Endothelial cell of umbilical vein (primary cell): ENCODE measurements around the gene TSPAN9. TPM values are rescaled to one million over a fixed set of nuclear protein-coding genes. Genes with fewer than 3 reads are reported as not detected.

Experiments
- BruUV-seq: library from RNA; stranded (reverse); fragments of 400-500 nt; replicated peaks from 2 replicates; lab custom pipeline; 2021; lab: Mats Ljungman, UMichigan
- CTCF ChIA-PET: fragments of 300-600, 350-600 bp; sonication (Branson Sonifier 250); formaldehyde crosslinking; loops from one replicate; lab custom pipeline; 2021; ENCODE audit warnings: antibody characterized with exemption, inconsistent platforms; lab: Charles Lee
- POLR2A ChIA-PET: fragments of 300-600, 350-600 bp; sonication (Branson Sonifier 250); formaldehyde crosslinking; loops from one replicate; lab custom pipeline; 2021; ENCODE audit warnings: antibody characterized with exemption, inconsistent platforms; lab: Charles Lee
- DNase-seq: peaks from one replicate; pipeline ENCODE4 v3.0.0-alpha.2; 2011; ENCODE audit warnings: low read depth, low spot score
- FAIRE-seq: peaks from 2 replicates; lab custom pipeline; 2011; peaks lifted over from hg19 to GRCh38; lab: Jason Lieb, UNC
- H2AFZ ChIP-seq: 2 replicates; pipeline ENCODE4 v1.6.0; 2012; ENCODE audit warnings: low read depth, low read length, control low read depth, inconsistent platforms
- H3K27ac ChIP-seq: 2 replicates; pipeline ENCODE4 v1.5.1; 2011; ENCODE audit warnings: low read depth, mild to moderate bottlenecking, control low read depth, low read length, moderate library complexity; ENCODE audit not compliant: insufficient read depth
- H3K27me3 ChIP-seq, 2 experiments: 2 replicates each; pipeline versions ENCODE4 v1.6.0 to v1.6.1; 2011; ENCODE audit warnings: low read length in 2 of 2, mixed read lengths in 1 of 2; ENCODE audit not compliant: control insufficient read depth in 2 of 2, insufficient read depth in 2 of 2
- H3K36me3 ChIP-seq, 2 experiments: 2 replicates in 1 of 2; 3 replicates in 1 of 2; pipeline ENCODE4 v1.5.1; 2011; ENCODE audit warnings: low read length in 2 of 2, mild to moderate bottlenecking in 1 of 2, moderate library complexity in 1 of 2; ENCODE audit not compliant: control insufficient read depth in 2 of 2, insufficient read depth in 2 of 2; ENCODE audit errors: extremely low read depth in 1 of 2
- H3K4me1 ChIP-seq: 3 replicates; pipeline ENCODE4 v1.5.1; 2011; ENCODE audit warnings: mild to moderate bottlenecking, low read length; ENCODE audit not compliant: control insufficient read depth, insufficient read depth; ENCODE audit errors: extremely low read depth
- H3K4me2 ChIP-seq: 2 replicates; pipeline ENCODE4 v1.6.1; 2011; ENCODE audit warnings: low read length, control low read depth, mixed read lengths; ENCODE audit not compliant: insufficient read depth
- H3K4me3 ChIP-seq, 3 experiments: fragments of 200-600 bp in 1 of 3; sonication (generic), shearing (Covaris generic) in 1 of 3; replicated peaks in 1 of 3; 2 replicates each; pipeline ENCODE4 v1.5.1; 2011 to 2016; ENCODE audit warnings: control low read depth in 3 of 3, low read length in 3 of 3, mild to moderate bottlenecking in 2 of 3, inconsistent platforms in 1 of 3, low read depth in 1 of 3, moderate library complexity in 1 of 3; ENCODE audit not compliant: insufficient read depth in 1 of 3
- H3K79me2 ChIP-seq: 2 replicates; pipeline ENCODE4 v1.6.0; 2012; ENCODE audit warnings: low read length, inconsistent platforms; ENCODE audit not compliant: control insufficient read depth, insufficient read depth
- H3K9ac ChIP-seq: replicated peaks from 2 replicates; pipeline ENCODE3; 2011; ENCODE audit warnings: low read length, control low read depth; ENCODE audit not compliant: insufficient read depth; ENCODE audit errors: extremely low read depth
- H3K9me1 ChIP-seq: replicated peaks from 3 replicates; pipeline ENCODE4 v1.6.0; 2011; ENCODE audit warnings: mild to moderate bottlenecking, low read length; ENCODE audit not compliant: control insufficient read depth, insufficient read depth; ENCODE audit errors: extremely low read depth
- H3K9me3 ChIP-seq: replicated peaks from 2 replicates; pipeline ENCODE4 v1.5.1; 2012; ENCODE audit warnings: low read length, inconsistent platforms; ENCODE audit not compliant: control insufficient read depth, insufficient read depth
- H4K20me1 ChIP-seq: replicated peaks from 2 replicates; pipeline ENCODE3; 2011; ENCODE audit warnings: mild to moderate bottlenecking, low read length; ENCODE audit not compliant: control insufficient read depth, insufficient read depth; ENCODE audit errors: extremely low read depth
- EZH2 ChIP-seq: IDR thresholded peaks from 2 replicates; pipeline ENCODE4 v1.6.1; 2012; ENCODE audit warnings: borderline replicate concordance, low read depth, mild to moderate bottlenecking, moderate library complexity, low read length, inconsistent platforms; ENCODE audit not compliant: severe bottlenecking
- FOS ChIP-seq: IDR thresholded peaks from 2 replicates; pipeline ENCODE4 v1.6.1; 2011; ENCODE audit warnings: mild to moderate bottlenecking, low read length, moderate library complexity, borderline replicate concordance; ENCODE audit not compliant: insufficient read depth
- GATA2 ChIP-seq: IDR thresholded peaks from 2 replicates; pipeline ENCODE4 v1.7.0; 2011; ENCODE audit warnings: low read depth, mild to moderate bottlenecking, moderate library complexity, mixed read lengths, low read length; ENCODE audit not compliant: insufficient read length, insufficient read depth
- JUN ChIP-seq: IDR thresholded peaks from 2 replicates; pipeline ENCODE4 v1.6.1; 2011; ENCODE audit warnings: borderline replicate concordance, low read depth; ENCODE audit not compliant: insufficient read length, insufficient read depth
- MYC ChIP-seq: IDR thresholded peaks from one replicate; pipeline ENCODE4 v1.6.1; 2011; ENCODE audit warnings: mild to moderate bottlenecking, low read depth, low read length
- POLR2A ChIP-seq: IDR thresholded peaks from 2 replicates; pipeline ENCODE4 v1.6.1; 2012; ENCODE audit warnings: low read depth, mild to moderate bottlenecking, control low read depth, low read length
- POLR2AphosphoS5 ChIP-seq: IDR thresholded peaks from 2 replicates; pipeline ENCODE4 v1.6.1; 2012; ENCODE audit warnings: low read depth, mild to moderate bottlenecking, control low read depth, low read length, moderate library complexity; ENCODE audit not compliant: insufficient read depth
- dilution Hi-C: fragments of 300-500 bp; cut with MboI; formaldehyde crosslinking; loops from one replicate; pipeline ENCODE4 v1.15.0; 2019; ENCODE audit warnings: low sequenced_read_pairs; ENCODE audit not compliant: extremely low pct_ligation_motif_present
- intact Hi-C: fragments of 100-400 bp; cut with micrococcal nuclease; formaldehyde crosslinking; loops from one replicate; pipeline ENCODE4 v1.10.0; 2022
- polyA plus RNA-seq, 4 experiments: library from polyadenylated mRNA; depleted of rRNA in 3 of 4; stranded (reverse) in 3 of 4; unstranded in 1 of 4; fragments of >200 nt; gene quantifications; 2 replicates each; pipeline versions ENCODE4 v1.2.1 to v1.2.3, GENCODE V29; 2011 to 2012; ENCODE audit warnings: missing spikeins in 1 of 4
- total RNA-seq: library from RNA; stranded (reverse); gene quantifications from 2 replicates; pipeline ENCODE4 v1.2.3, GENCODE V29; 2021
- TF ChIP-seq, protein P1 (sequence below): IDR thresholded peaks from 2 replicates; pipeline ENCODE4 v1.6.1; 2011; ENCODE audit not compliant: insufficient read depth, insufficient read length
- TF ChIP-seq, protein P2 (sequence below), 2 donors: IDR thresholded peaks; 1 replicate in 1 of 2; 2 replicates in 1 of 2; pipeline ENCODE4 v1.5.1; 2011; ENCODE audit warnings: low read length in 2 of 2, mild to moderate bottlenecking in 2 of 2, moderate library complexity in 2 of 2, control low read depth in 1 of 2, inconsistent platforms in 1 of 2, low read depth in 1 of 2; ENCODE audit not compliant: insufficient read depth in 1 of 2; ENCODE audit errors: extremely low read depth in 1 of 2

Gene TSPAN9
- total and polyA plus RNA-seq, 2 donors (not counting 3 experiments of a cell fraction or from before 2014, with no cell fraction given) = 43.3 to 66.8 TPM

DNA sequence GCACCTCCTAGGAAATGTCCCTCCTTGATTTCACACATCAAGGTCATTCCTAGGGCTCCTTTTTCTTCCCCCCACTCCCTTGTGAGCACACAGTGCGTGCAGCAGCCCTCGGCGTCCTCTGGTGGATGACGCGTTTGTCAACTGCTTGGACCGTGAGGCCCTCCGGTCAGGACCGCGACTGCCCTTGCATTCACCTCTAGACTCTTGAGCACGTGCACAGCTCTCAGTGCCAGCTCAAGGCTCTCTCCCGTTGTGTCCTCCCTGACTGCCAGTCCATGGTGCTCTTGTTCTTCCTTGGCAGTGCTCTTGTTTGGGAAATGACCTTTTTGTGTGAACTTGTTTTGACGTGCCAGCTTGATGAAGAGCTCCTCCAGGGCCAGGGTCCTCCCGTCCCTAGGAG lies 67.9 kb downstream of the TSPAN9 start:
- ChIA-PET CTCF (interaction anchor here (1.5 to 14.7 kb wide), 4 partner anchors 10 to 129 kb away, joined by 4 to 312 read pairs (median 6); no protein-coding TSS in a partner anchor), POLR2A (no interaction called here)
- Histone ChIP-seq H4K20me1 (peaks cover 2% of the 10 kb centered on the region), H3K4me3 (no peak overlapping the region), H3K4me2 (no peak overlapping the region), H3K79me2 (no peaks in the 10 kb centered on the region), H3K36me3 (peaks cover 0 to 2% of the 10 kb centered on the region in 2 experiments), H3K27me3 (no peaks in the 10 kb centered on the region), H3K4me1 (no peaks in the 10 kb centered on the region), H3K9ac (no peak overlapping the region), H3K9me3 (no peaks in the 10 kb centered on the region), H3K27ac (no peak overlapping the region), H2AFZ (no peak overlapping the region), H3K9me1 (no peaks in the 10 kb centered on the region)
- dilution Hi-C loops (no loop called here), intact Hi-C loops (no loop called here)
- TF ChIP-seq EZH2 (no peak), POLR2AphosphoS5 (no peak), JUN (no peak), GATA2 (no peak), MYC (no peak), FOS (no peak), POLR2A (no peak)
- TF ChIP-seq, protein P1, sequence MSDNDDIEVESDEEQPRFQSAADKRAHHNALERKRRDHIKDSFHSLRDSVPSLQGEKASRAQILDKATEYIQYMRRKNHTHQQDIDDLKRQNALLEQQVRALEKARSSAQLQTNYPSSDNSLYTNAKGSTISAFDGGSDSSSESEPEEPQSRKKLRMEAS = no peak
- TF ChIP-seq, protein P2, sequence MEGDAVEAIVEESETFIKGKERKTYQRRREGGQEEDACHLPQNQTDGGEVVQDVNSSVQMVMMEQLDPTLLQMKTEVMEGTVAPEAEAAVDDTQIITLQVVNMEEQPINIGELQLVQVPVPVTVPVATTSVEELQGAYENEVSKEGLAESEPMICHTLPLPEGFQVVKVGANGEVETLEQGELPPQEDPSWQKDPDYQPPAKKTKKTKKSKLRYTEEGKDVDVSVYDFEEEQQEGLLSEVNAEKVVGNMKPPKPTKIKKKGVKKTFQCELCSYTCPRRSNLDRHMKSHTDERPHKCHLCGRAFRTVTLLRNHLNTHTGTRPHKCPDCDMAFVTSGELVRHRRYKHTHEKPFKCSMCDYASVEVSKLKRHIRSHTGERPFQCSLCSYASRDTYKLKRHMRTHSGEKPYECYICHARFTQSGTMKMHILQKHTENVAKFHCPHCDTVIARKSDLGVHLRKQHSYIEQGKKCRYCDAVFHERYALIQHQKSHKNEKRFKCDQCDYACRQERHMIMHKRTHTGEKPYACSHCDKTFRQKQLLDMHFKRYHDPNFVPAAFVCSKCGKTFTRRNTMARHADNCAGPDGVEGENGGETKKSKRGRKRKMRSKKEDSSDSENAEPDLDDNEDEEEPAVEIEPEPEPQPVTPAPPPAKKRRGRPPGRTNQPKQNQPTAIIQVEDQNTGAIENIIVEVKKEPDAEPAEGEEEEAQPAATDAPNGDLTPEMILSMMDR (IDR thresholded peaks at IDR 0.05; ENCODE audit: extremely low read depth in 1 of 2, insufficient read depth in 1 of 2, low read depth in 1 of 2, low read length in 2 of 2) = no peak
- FAIRE-seq (no peak), DNase-seq (no peak)
- no TSS peak for BruUV-seq
